H54 (cell line): ENCODE measurements around the gene ABCA4.

Experiments
- DNase-seq: peaks from one replicate; pipeline ENCODE4 v3.0.0; 2011; ENCODE audit warnings: low spot score, mixed read lengths; ENCODE audit not compliant: insufficient read length
- FAIRE-seq: peaks from 3 replicates; lab custom pipeline; 2011; peaks lifted over from hg19 to GRCh38; lab: Jason Lieb, UNC
- POLR2A ChIP-seq: IDR thresholded peaks from 2 replicates; pipeline ENCODE4 v1.6.1; 2011; ENCODE audit warnings: low read depth, mild to moderate bottlenecking, low read length

The ABCA4 gene

GRCh38 chr1:94069919-94070285 is 51.0 kb downstream of the ABCA4 start:
- TF ChIP-seq POLR2A, result no peak
- DNase-seq (no peak), FAIRE-seq (peak; percentile 72)

GRCh38 chr1:94068999-94069918 is 51.7 kb downstream of the ABCA4 start:
- no peak for TF ChIP-seq POLR2A
- FAIRE-seq (peak; percentile 79), DNase-seq (peak; percentile 38)

- no peak for TF ChIP-seq POLR2A
- FAIRE-seq (peak; percentile 91), DNase-seq (peak; percentile 47)
These were observed 52.6 kb downstream of the ABCA4 start for GRCh38 chr1:94068096-94068998.

- DNase-seq, result no peak
- no peak for TF ChIP-seq POLR2A
- no peak for FAIRE-seq
These were observed 53.8 kb downstream of the ABCA4 start for GRCh38 chr1:94067196-94067595.

GRCh38 chr1:94063379-94063778 is 57.6 kb downstream of the ABCA4 start:
- FAIRE-seq (no peak), DNase-seq (no peak)
- no peak for TF ChIP-seq POLR2A

- peak; percentile 67 for DNase-seq
- no peak for TF ChIP-seq POLR2A
- FAIRE-seq, result peak; percentile 67
These were observed 59.2 kb downstream of the ABCA4 start for GRCh38 chr1:94061513-94062443.

- DNase-seq (no peak), FAIRE-seq (no peak)
- TF ChIP-seq POLR2A, result no peak
These were observed 60.2 kb downstream of the ABCA4 start for GRCh38 chr1:94060720-94061119.

GRCh38 chr1:94058766-94059165 is 62.2 kb downstream of the ABCA4 start:
- no peak for DNase-seq
- no peak for FAIRE-seq
- no peak for TF ChIP-seq POLR2A

- FAIRE-seq, result no peak
- no peak for DNase-seq
These were observed 64.0 kb downstream of the ABCA4 start for GRCh38 chr1:94056996-94057395.

GRCh38 chr1:94056171-94056570 is 64.8 kb downstream of the ABCA4 start:
- DNase-seq (no peak), FAIRE-seq (no peak)
- no peak for TF ChIP-seq POLR2A

More at GRCh38 chr1:94056996-94057395, 64.0 kb downstream of the ABCA4 start:
- TF ChIP-seq POLR2A, result no peak

GRCh38 chr1:94055459-94056122 is 65.4 kb downstream of the ABCA4 start:
- DNase-seq (peak; percentile 36), FAIRE-seq (no peak)
- TF ChIP-seq POLR2A, result no peak

- no peak for DNase-seq
- FAIRE-seq, result no peak
- no peak for TF ChIP-seq POLR2A
These were observed 70.3 kb downstream of the ABCA4 start for GRCh38 chr1:94050675-94051074.
